Measurements from ENCODE around the gene MARCHF10. TPM values are rescaled to one million over a fixed set of nuclear protein-coding genes. Genes with fewer than 3 reads are reported as not detected.
"Not testable (repeated sequence)": the region's sequence is repeated elsewhere in the genome, so short reads cannot be mapped to it uniquely, and the experiment has no call there.

MARCHF10 gene
- total RNA-seq, 4 donors from 2014 or later = 0.28 TPM; not detected in 3

GRCh38 chr17:62692721-62693431 is 115.2 kb downstream of the MARCHF10 start:
- TF ChIP-seq CTCF (IDR thresholded peaks at IDR 0.05) = no peak
- no peak for DNase-seq (ENCODE audit: low spot score)
- no peak for ATAC-seq (ENCODE audit: low FRiP score)

- DNase-seq (ENCODE audit: low spot score) (no peak), ATAC-seq (ENCODE audit: low FRiP score) (no peak)
- no peak for TF ChIP-seq CTCF (IDR thresholded peaks at IDR 0.05)
Observed at GRCh38 chr17:62692159-62692651, 115.9 kb downstream of the MARCHF10 start.

GRCh38 chr17:62691589-62691915 is 116.6 kb downstream of the MARCHF10 start:
- DNase-seq (ENCODE audit: low spot score); ATAC-seq (ENCODE audit: low FRiP score): not testable (repeated sequence)

- no peak for DNase-seq (ENCODE audit: low spot score)
Observed at GRCh38 chr17:62690168-62690897, 117.8 kb downstream of the MARCHF10 start.

GRCh38 chr17:62689441-62690167 is 118.5 kb downstream of the MARCHF10 start:
- ATAC-seq (ENCODE audit: low FRiP score) (no peak), DNase-seq (ENCODE audit: low spot score) (no peak)
- no peak for TF ChIP-seq CTCF (IDR thresholded peaks at IDR 0.05)

More at GRCh38 chr17:62690168-62690897, 117.8 kb downstream of the MARCHF10 start:
- no peak for TF ChIP-seq CTCF (IDR thresholded peaks at IDR 0.05)
- no peak for ATAC-seq (ENCODE audit: low FRiP score)

GRCh38 chr17:62688398-62689160 is 119.5 kb downstream of the MARCHF10 start:
- no peak for ATAC-seq (ENCODE audit: low FRiP score)
- no peak for TF ChIP-seq CTCF (IDR thresholded peaks at IDR 0.05)
- no peak for DNase-seq (ENCODE audit: low spot score)

GRCh38 chr17:62687997-62688396 is 120.1 kb downstream of the MARCHF10 start:
- TF ChIP-seq CTCF (IDR thresholded peaks at IDR 0.05) = no peak
- DNase-seq (ENCODE audit: low spot score) (no peak), ATAC-seq (ENCODE audit: low FRiP score) (no peak)

Data from omental fat pad (tissue), 4 donors.